ENCODE data around the gene DENND5B. TPM values are rescaled to one million over a fixed set of nuclear protein-coding genes. Genes with fewer than 3 reads are reported as not detected.
"Not testable (repeated sequence)": the region's sequence is repeated elsewhere in the genome, so short reads cannot be mapped to it uniquely, and the experiment has no call there.

Gene DENND5B
- total RNA-seq, 4 donors from 2014 or later = 4.6 to 6.4 (median 5.4) TPM

DNA sequence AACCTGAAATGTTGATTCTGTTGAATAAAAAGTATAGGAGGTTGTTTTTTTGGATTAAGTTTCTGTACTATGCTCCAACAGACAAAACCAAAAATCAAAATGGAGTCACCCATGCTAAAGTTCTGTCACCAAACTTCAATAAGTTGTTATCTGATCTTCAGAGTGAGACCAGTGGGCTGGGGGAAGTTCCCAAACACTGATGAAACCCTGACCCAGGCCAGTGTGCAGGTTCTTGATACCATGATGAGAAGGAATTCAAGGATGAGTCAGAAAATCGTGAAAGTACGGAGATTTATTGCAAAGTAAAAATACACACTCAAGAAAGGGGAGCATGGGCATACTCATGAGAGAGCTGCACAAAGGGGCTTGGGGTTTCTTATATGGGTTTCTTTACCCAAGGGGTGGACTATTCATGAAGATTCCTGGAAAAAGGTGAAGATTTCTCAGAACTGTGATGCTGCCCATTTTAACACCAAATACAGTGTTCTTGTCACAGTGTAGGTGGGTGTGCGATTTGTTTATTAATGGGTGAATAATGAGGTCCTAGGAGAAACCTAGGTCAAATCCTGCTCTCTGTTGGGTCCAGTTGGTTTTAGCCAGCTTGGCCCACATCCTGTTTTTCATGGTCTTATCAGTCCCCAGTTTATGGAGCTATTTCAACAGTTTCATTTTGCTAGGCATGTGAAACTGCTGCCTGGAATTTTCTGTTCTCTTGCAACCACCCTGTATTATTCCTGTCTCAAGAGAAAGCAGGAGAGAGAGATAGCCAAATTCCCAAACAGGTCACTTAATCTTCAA is 27.5 kb upstream of the DENND5B start:
- H3K4me3 ChIP-seq (ENCODE audit: low read depth, poor library complexity, severe bottlenecking) = no peak overlapping the region
- 74 to 88% methylated on average over 3 of the region's 3 CpGs for WGBS, 2 donors
- intact Hi-C loops (cut with DNase I; ENCODE audit: low total_unique reads) = no loop called here
- no peak for DNase-seq (ENCODE audit: low spot score in 2 of 2)
- no peak for TF ChIP-seq POLR2A (IDR thresholded peaks at IDR 0.05)
- TF ChIP-seq, protein P1, sequence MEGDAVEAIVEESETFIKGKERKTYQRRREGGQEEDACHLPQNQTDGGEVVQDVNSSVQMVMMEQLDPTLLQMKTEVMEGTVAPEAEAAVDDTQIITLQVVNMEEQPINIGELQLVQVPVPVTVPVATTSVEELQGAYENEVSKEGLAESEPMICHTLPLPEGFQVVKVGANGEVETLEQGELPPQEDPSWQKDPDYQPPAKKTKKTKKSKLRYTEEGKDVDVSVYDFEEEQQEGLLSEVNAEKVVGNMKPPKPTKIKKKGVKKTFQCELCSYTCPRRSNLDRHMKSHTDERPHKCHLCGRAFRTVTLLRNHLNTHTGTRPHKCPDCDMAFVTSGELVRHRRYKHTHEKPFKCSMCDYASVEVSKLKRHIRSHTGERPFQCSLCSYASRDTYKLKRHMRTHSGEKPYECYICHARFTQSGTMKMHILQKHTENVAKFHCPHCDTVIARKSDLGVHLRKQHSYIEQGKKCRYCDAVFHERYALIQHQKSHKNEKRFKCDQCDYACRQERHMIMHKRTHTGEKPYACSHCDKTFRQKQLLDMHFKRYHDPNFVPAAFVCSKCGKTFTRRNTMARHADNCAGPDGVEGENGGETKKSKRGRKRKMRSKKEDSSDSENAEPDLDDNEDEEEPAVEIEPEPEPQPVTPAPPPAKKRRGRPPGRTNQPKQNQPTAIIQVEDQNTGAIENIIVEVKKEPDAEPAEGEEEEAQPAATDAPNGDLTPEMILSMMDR (IDR thresholded peaks at IDR 0.05) = no peak

DNA sequence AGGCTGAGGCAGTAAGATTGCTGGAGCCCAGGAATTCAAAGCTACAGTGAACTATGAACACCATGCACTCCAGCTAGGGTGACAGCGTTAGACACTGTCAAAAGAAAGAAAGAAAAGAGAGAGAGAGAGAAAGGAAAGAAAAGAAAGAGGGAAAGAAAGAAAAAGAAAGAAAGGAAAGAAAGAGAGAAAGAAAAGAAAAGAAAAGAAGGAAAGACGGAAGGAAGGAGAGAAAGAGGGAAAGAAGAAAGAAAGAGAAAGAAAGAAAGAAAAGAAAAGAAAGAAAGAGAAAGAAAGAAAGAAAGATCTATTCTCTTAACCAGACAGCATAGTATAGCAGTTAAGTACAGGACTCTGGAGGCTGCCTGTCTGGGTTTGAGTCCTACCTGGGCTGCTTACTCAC is 21.9 kb upstream of the DENND5B start:
- 79 to 93% methylated on average over 2 of the region's 2 CpGs for WGBS, 2 donors
- TF ChIP-seq, protein P1 (IDR thresholded peaks at IDR 0.05) = no peak
- TF ChIP-seq POLR2A (IDR thresholded peaks at IDR 0.05) = no peak
- intact Hi-C loops (cut with DNase I; ENCODE audit: low total_unique reads) = no loop called here
- H3K4me3 ChIP-seq (ENCODE audit: low read depth, poor library complexity, severe bottlenecking) = no peak overlapping the region
- DNase-seq (ENCODE audit: low spot score in 2 of 2) = no peak

DNA sequence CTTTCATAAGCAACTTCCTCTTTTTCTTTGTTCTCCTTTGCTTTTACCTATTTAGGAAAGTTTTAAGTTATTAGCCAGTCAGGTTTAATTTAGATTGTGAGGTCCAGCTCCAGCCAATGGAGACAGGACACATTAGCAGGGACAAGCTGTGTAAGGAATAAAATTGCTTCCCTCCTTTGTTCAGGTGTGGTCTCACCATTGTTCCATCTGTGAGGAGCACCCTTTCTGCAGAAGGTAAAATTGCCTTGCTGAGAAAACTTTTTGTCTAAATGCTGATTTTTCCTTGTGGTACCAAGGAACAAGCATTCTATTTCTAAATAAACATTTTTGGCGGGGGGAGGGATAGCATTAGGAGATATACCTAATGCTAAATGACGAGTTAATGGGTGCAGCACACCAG is 17.4 kb upstream of the DENND5B start:
- 86 to 88% methylated on average over 2 of the region's 2 CpGs for WGBS, 2 donors
- intact Hi-C loops (cut with DNase I; ENCODE audit: low total_unique reads); DNase-seq (ENCODE audit: low spot score in 2 of 2); H3K4me3 ChIP-seq (ENCODE audit: low read depth, poor library complexity, severe bottlenecking): not testable (repeated sequence)

DNA sequence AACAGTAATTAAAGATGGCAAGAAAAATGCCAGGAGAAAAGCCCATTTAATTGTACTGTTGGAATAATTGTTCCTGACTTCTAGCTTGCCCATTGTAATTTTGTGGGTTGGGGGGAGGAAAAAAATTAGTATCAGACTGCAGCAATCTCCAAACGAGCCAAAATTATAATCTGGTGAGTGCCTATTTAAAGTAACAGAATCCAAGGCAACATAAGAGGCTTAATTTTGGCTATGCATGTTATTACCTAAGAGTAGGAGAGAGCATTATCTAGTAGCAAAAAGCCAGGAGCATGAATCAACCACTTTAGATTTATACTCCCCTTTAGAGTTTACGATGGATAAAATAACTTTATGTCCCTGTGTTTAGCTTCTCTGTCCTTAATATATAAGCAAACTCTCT is 14.6 kb upstream of the DENND5B start:
- WGBS, 2 donors = 58 to 62% methylated on average over 2 of the region's 2 CpGs
- intact Hi-C loops (cut with DNase I; ENCODE audit: low total_unique reads) = no loop called here
- no peak overlapping the region for H3K4me3 ChIP-seq (ENCODE audit: low read depth, poor library complexity, severe bottlenecking)
- no peak for TF ChIP-seq POLR2A (IDR thresholded peaks at IDR 0.05)
- TF ChIP-seq, protein P1 (IDR thresholded peaks at IDR 0.05) = no peak
- no peak for DNase-seq (ENCODE audit: low spot score in 2 of 2)

DNA sequence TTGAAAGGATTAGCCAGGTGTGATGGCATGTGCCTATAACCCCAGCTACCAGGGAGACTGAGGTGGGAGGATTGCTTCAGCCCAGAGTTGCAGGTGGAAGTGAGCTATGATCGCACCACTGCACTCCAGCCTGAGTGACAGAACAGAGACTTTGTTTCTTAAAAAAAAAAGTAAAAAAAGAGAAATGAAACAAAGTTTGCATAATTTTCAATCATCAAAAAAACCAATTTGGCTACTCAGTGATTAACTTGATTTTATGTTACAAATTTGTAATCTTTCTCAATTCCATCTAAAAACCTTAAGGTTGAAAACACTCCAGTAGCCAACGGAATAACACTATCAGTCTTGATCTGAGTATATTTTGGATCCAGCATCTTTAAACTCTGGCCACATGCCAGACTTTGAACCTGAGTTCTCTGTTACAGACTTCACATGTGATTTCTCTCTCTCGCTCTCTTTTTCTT is 12.6 kb upstream of the DENND5B start:
- no peak overlapping the region for H3K4me3 ChIP-seq (ENCODE audit: low read depth, poor library complexity, severe bottlenecking)
- no peak for DNase-seq (ENCODE audit: low spot score in 2 of 2)
- TF ChIP-seq POLR2A (IDR thresholded peaks at IDR 0.05) = no peak
- TF ChIP-seq, protein P1 (IDR thresholded peaks at IDR 0.05) = no peak
- 58 to 67% methylated on average over 3 of the region's 3 CpGs for WGBS, 2 donors
- intact Hi-C loops (cut with DNase I; ENCODE audit: low total_unique reads) = no loop called here

DNA sequence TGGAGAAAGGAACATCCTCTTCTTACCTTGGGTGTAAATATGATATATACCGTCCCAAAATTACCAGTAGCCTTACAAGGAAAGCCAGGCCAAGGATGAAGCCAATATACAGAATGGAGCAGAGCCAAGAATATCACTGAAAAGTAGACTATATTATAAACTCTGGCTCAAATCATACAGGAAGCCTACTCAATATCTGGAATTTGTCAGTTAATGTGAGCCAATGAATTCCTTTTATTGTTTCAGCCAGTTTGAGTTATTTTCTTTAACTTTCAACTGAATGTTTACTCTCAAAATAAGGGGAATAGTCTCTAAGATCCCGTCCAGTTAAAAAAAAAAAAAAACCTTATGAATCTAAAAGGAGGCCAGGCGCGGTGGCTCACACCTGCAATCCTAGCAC is 9.8 kb upstream of the DENND5B start:
- no peak overlapping the region for H3K4me3 ChIP-seq (ENCODE audit: low read depth, poor library complexity, severe bottlenecking)
- no peak for DNase-seq (ENCODE audit: low spot score in 2 of 2)
- intact Hi-C loops (cut with DNase I; ENCODE audit: low total_unique reads) = no loop called here
- 84 to 90% methylated on average over 4 of the region's 4 CpGs for WGBS, 2 donors
- no peak for TF ChIP-seq POLR2A (IDR thresholded peaks at IDR 0.05)
- TF ChIP-seq, protein P1 (IDR thresholded peaks at IDR 0.05) = no peak

Data from lower leg skin (tissue), 4 donors.